ENCODE measurements around the gene SSPN. TPM values are rescaled to one million over a fixed set of nuclear protein-coding genes. Genes with fewer than 3 reads are reported as not detected.

The SSPN gene
- total RNA-seq, 1 donor from 2014 or later = 42.9 TPM

GRCh38 chr12:26176725-26177124 is 18.6 kb upstream of the SSPN start:
- Mint-ChIP-seq H3K9me3 (ENCODE audit: low read depth) (no peaks in the 10 kb centered on the region), H3K27me3 (ENCODE audit: low read depth) (peaks cover 10% of the 10 kb centered on the region), H3K27ac (ENCODE audit: unreplicated experiment) (no peak overlapping the region), H3K4me1 (ENCODE audit: low read depth) (peaks cover 4% of the 10 kb centered on the region), H3K36me3 (ENCODE audit: low read depth) (no peaks in the 10 kb centered on the region), H3K4me3 (ENCODE audit: unreplicated experiment) (no peak overlapping the region)
- no peak for TF ChIP-seq CTCF (IDR thresholded peaks at IDR 0.05)
- DNase-seq (ENCODE audit: low spot score) = no peak

- no peaks in the 10 kb centered on the region for H3K9me3 Mint-ChIP-seq (ENCODE audit: low read depth)
- no peak overlapping the region for H3K4me3 Mint-ChIP-seq (ENCODE audit: unreplicated experiment)
- H3K27ac Mint-ChIP-seq (ENCODE audit: unreplicated experiment) = no peak overlapping the region
- peaks cover 10% of the 10 kb centered on the region for H3K27me3 Mint-ChIP-seq (ENCODE audit: low read depth)
- DNase-seq (ENCODE audit: low spot score) = no peak
- H3K4me1 Mint-ChIP-seq (ENCODE audit: low read depth) = peaks cover 6% of the 10 kb centered on the region
- no peak for TF ChIP-seq CTCF (IDR thresholded peaks at IDR 0.05)
- no peaks in the 10 kb centered on the region for H3K36me3 Mint-ChIP-seq (ENCODE audit: low read depth)
Measured at GRCh38 chr12:26177283-26177682, 18.1 kb upstream of the SSPN start.

GRCh38 chr12:26179826-26180225 is 15.5 kb upstream of the SSPN start:
- DNase-seq (ENCODE audit: low spot score) = no peak
- Mint-ChIP-seq H3K4me3 (ENCODE audit: unreplicated experiment) (no peak overlapping the region), H3K36me3 (ENCODE audit: low read depth) (no peaks in the 10 kb centered on the region), H3K9me3 (ENCODE audit: low read depth) (no peaks in the 10 kb centered on the region), H3K27me3 (ENCODE audit: low read depth) (peaks cover 8% of the 10 kb centered on the region), H3K4me1 (ENCODE audit: low read depth) (peaks cover 6% of the 10 kb centered on the region), H3K27ac (ENCODE audit: unreplicated experiment) (no peak overlapping the region)
- TF ChIP-seq CTCF (IDR thresholded peaks at IDR 0.05) = no peak

- Mint-ChIP-seq H3K9me3 (ENCODE audit: low read depth) (no peaks in the 10 kb centered on the region), H3K36me3 (ENCODE audit: low read depth) (no peaks in the 10 kb centered on the region), H3K4me3 (ENCODE audit: unreplicated experiment) (no peak overlapping the region), H3K4me1 (ENCODE audit: low read depth) (peaks cover 8% of the 10 kb centered on the region), H3K27ac (ENCODE audit: unreplicated experiment) (no peak overlapping the region), H3K27me3 (ENCODE audit: low read depth) (peaks cover 5% of the 10 kb centered on the region)
- no peak for TF ChIP-seq CTCF (IDR thresholded peaks at IDR 0.05)
- DNase-seq (ENCODE audit: low spot score) = no peak
Measured at GRCh38 chr12:26182377-26182776, 13.0 kb upstream of the SSPN start.

- Mint-ChIP-seq H3K27ac (ENCODE audit: unreplicated experiment) (no peak overlapping the region), H3K27me3 (ENCODE audit: low read depth) (peaks cover 2% of the 10 kb centered on the region), H3K36me3 (ENCODE audit: low read depth) (no peaks in the 10 kb centered on the region), H3K9me3 (ENCODE audit: low read depth) (no peaks in the 10 kb centered on the region), H3K4me3 (ENCODE audit: unreplicated experiment) (no peak overlapping the region), H3K4me1 (ENCODE audit: low read depth) (peaks cover 21% of the 10 kb centered on the region)
- TF ChIP-seq CTCF (IDR thresholded peaks at IDR 0.05) = no peak
- DNase-seq (ENCODE audit: low spot score) = no peak
Measured at GRCh38 chr12:26185532-26186320, 9.6 kb upstream of the SSPN start.
